NB4 (cell line): ENCODE measurements around the gene OPCML.

Experiments used
- DNase-seq: peaks from one replicate; pipeline ENCODE4 v3.0.0; 2010; ENCODE audit warnings: low read depth
- H3K4me3 ChIP-seq: one replicate; pipeline ENCODE4 v1.5.1; 2011; ENCODE audit warnings: mild to moderate bottlenecking, low read depth, low read length, moderate library complexity
- MYC ChIP-seq: IDR thresholded peaks from 2 replicates; pipeline ENCODE4 v1.6.1; 2011; ENCODE audit warnings: low read depth, low read length
- POLR2A ChIP-seq: IDR thresholded peaks from 2 replicates; pipeline ENCODE4 v1.6.1; 2011; ENCODE audit warnings: mild to moderate bottlenecking; ENCODE audit not compliant: insufficient read length; ENCODE audit errors: extremely low read depth
- TF ChIP-seq, protein P1 (sequence below): IDR thresholded peaks from 2 replicates; pipeline ENCODE4 v1.6.1; 2011; ENCODE audit warnings: low read depth, low read length
- TF ChIP-seq, protein P2 (sequence below): IDR thresholded peaks from one replicate; pipeline ENCODE4 v1.5.1; 2012; ENCODE audit warnings: low read depth, low read length

Gene OPCML

GRCh38 chr11:132579136-132579535 is 953.2 kb downstream of the OPCML start:
- TF ChIP-seq, protein P1, sequence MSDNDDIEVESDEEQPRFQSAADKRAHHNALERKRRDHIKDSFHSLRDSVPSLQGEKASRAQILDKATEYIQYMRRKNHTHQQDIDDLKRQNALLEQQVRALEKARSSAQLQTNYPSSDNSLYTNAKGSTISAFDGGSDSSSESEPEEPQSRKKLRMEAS, result no peak
- no peak overlapping the region for H3K4me3 ChIP-seq
- DNase-seq, result no peak

GRCh38 chr11:132578580-132578979 is 953.7 kb downstream of the OPCML start:
- TF ChIP-seq MYC (no peak), POLR2A (no peak)
- TF ChIP-seq, protein P1, result no peak
- TF ChIP-seq, protein P2, sequence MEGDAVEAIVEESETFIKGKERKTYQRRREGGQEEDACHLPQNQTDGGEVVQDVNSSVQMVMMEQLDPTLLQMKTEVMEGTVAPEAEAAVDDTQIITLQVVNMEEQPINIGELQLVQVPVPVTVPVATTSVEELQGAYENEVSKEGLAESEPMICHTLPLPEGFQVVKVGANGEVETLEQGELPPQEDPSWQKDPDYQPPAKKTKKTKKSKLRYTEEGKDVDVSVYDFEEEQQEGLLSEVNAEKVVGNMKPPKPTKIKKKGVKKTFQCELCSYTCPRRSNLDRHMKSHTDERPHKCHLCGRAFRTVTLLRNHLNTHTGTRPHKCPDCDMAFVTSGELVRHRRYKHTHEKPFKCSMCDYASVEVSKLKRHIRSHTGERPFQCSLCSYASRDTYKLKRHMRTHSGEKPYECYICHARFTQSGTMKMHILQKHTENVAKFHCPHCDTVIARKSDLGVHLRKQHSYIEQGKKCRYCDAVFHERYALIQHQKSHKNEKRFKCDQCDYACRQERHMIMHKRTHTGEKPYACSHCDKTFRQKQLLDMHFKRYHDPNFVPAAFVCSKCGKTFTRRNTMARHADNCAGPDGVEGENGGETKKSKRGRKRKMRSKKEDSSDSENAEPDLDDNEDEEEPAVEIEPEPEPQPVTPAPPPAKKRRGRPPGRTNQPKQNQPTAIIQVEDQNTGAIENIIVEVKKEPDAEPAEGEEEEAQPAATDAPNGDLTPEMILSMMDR, result no peak
- H3K4me3 ChIP-seq, result no peak overlapping the region
- DNase-seq, result no peak

GRCh38 chr11:132576706-132577105 is 955.6 kb downstream of the OPCML start:
- DNase-seq, result no peak

GRCh38 chr11:132564091-132564885 is 968.0 kb downstream of the OPCML start:
- TF ChIP-seq, protein P2, result no peak
- no peak for TF ChIP-seq MYC
- no peak for TF ChIP-seq POLR2A
- H3K4me3 ChIP-seq, result no peak overlapping the region
- DNase-seq, result no peak

More at GRCh38 chr11:132576706-132577105, 955.6 kb downstream of the OPCML start:
- no peak overlapping the region for H3K4me3 ChIP-seq
- no peak for TF ChIP-seq POLR2A
- TF ChIP-seq, protein P1, result no peak
- no peak for TF ChIP-seq MYC
- TF ChIP-seq, protein P2, result no peak

- TF ChIP-seq, protein P2, result no peak
- TF ChIP-seq, protein P1, result no peak
- TF ChIP-seq POLR2A, result no peak
- no peak for TF ChIP-seq MYC
- H3K4me3 ChIP-seq, result no peak overlapping the region
- no peak for DNase-seq
Measured at GRCh38 chr11:132563050-132563449, 969.3 kb downstream of the OPCML start.

DNA sequence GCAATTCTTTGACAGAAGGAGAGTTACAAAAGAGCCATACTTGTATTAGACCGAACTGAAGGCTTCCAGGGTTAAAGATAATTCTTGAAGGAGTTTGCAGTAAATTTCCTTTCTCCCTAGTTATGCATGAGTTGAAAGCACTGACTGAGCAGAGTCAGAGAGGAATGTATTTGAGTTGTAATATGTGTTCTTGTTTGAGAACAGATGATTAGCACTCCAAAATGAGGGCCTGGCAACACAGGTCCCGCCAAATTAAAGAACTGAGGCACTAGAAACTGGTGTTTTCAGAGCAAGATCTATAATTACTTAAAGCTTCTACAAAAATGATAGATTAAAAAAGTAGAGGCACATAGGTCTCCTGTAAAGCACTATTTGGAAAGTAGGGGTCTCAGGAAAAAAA is 970.4 kb downstream of the OPCML start:
- TF ChIP-seq, protein P2, result no peak
- TF ChIP-seq MYC (no peak), POLR2A (no peak)
- TF ChIP-seq, protein P1, result no peak
- no peak overlapping the region for H3K4me3 ChIP-seq
- DNase-seq, result no peak
